HepG2 (cell line): Measurements from ENCODE around the gene UBE3D. TPM values are rescaled to one million over a fixed set of nuclear protein-coding genes. Genes with fewer than 3 reads are reported as not detected.

ENCODE experiments used
- BHLHE40 ChIP-seq: IDR thresholded peaks from 2 replicates; pipeline ENCODE4 v1.6.1; 2011; ENCODE audit warnings: low read length, improper control_type of control experiment
- KLF16 ChIP-seq, 2 experiments: sonication (generic) in 1 of 2; formaldehyde crosslinking in 1 of 2; IDR thresholded peaks; 2 replicates each; pipeline versions ENCODE4 v1.6.1 to v1.8.0; 2016 to 2023; ENCODE audit warnings: missing genetic modification reagents in 2 of 2, missing compliant biosample characterization in 1 of 2
- MED8 ChIP-seq: sonication (generic); formaldehyde crosslinking; IDR thresholded peaks from 2 replicates; pipeline ENCODE4 v1.8.1; 2023; ENCODE audit warnings: mild to moderate bottlenecking, missing genetic modification reagents; ENCODE audit not compliant: insufficient replicate concordance
- PATZ1 ChIP-seq: sonication (generic); formaldehyde crosslinking; IDR thresholded peaks from 2 replicates; pipeline ENCODE4 v1.4.0; 2020; ENCODE audit warnings: missing genetic modification reagents
- RORA ChIP-seq: sonication (generic); formaldehyde crosslinking; IDR thresholded peaks from 2 replicates; pipeline ENCODE4 v1.5.0; 2020; ENCODE audit warnings: mild to moderate bottlenecking, missing genetic modification reagents, moderate library complexity
- RXRA ChIP-seq: sonication (generic); formaldehyde crosslinking; IDR thresholded peaks from 2 replicates; pipeline ENCODE4 v1.5.1; 2020; ENCODE audit warnings: missing genetic modification reagents
- SOX5 ChIP-seq: IDR thresholded peaks from 2 replicates; pipeline ENCODE4 v1.6.1; 2016; ENCODE audit warnings: borderline replicate concordance
- SP5 ChIP-seq: IDR thresholded peaks from 2 replicates; pipeline ENCODE4 v1.6.1; 2016; ENCODE audit warnings: low read depth, borderline replicate concordance
- SRSF9 ChIP-seq: fragments of 200-400 bp; formaldehyde crosslinking; IDR thresholded peaks from 2 replicates; pipeline ENCODE4 v1.6.1; 2018; ENCODE audit warnings: borderline replicate concordance, mild to moderate bottlenecking, low read depth, low read length; ENCODE audit not compliant: insufficient read depth, poor library complexity, severe bottlenecking
- ZBTB21 ChIP-seq: sonication (generic); formaldehyde crosslinking; IDR thresholded peaks from 2 replicates; pipeline ENCODE4 v1.4.0; 2020; ENCODE audit warnings: missing genetic modification reagents
- ZNF17 ChIP-seq: sonication (generic); formaldehyde crosslinking; IDR thresholded peaks from 2 replicates; pipeline ENCODE4 v1.5.0; 2020; ENCODE audit warnings: mild to moderate bottlenecking, missing genetic modification reagents
- ZNF3 ChIP-seq: IDR thresholded peaks from 2 replicates; pipeline ENCODE4 v1.7.0; 2017; ENCODE audit warnings: inconsistent platforms
- ZNF367 ChIP-seq: sonication (generic); formaldehyde crosslinking; IDR thresholded peaks from 2 replicates; pipeline ENCODE4 v1.4.0; 2020; ENCODE audit warnings: missing genetic modification reagents, borderline replicate concordance
- ZNF430 ChIP-seq: sonication (generic); formaldehyde crosslinking; IDR thresholded peaks from 2 replicates; pipeline ENCODE4 v1.9.0; 2021; ENCODE audit warnings: mild to moderate bottlenecking, missing genetic modification reagents
- ZNF883 ChIP-seq: sonication (generic); formaldehyde crosslinking; IDR thresholded peaks from 2 replicates; pipeline ENCODE4 v1.5.1; 2020; ENCODE audit warnings: mild to moderate bottlenecking, missing genetic modification reagents; ENCODE audit errors: not compliant biosample characterization
- polyA plus RNA-seq, 8 experiments: library from polyadenylated mRNA; depleted of rRNA in 3 of 8; stranded (reverse) in 7 of 8; unstranded in 1 of 8; fragments of >200 nt; fragmentation: Illumina TruSeq in 4 of 8; extraction: Trizol in 4 of 8; gene quantifications; 2 replicates each; pipeline versions ENCODE4 v1.2.1 to v1.2.3, GENCODE V29; 2011 to 2016; ENCODE audit warnings: low read depth in 4 of 8, missing spikeins in 1 of 8, mixed read lengths in 1 of 8; ENCODE audit not compliant: insufficient read depth in 1 of 8
- total RNA-seq, 5 experiments: library from RNA; depleted of rRNA; stranded (reverse); fragments of >200 nt; fragmentation: Illumina TruSeq; extraction: Trizol; gene quantifications; 2 replicates each; pipeline ENCODE4 v1.2.3, GENCODE V29; 2016; ENCODE audit warnings: low read depth in 1 of 5
- TF ChIP-seq, protein P1 (sequence below): sonication (generic); formaldehyde crosslinking; IDR thresholded peaks from 2 replicates; pipeline ENCODE4 v1.5.1; 2020; ENCODE audit warnings: mild to moderate bottlenecking, missing genetic modification reagents
- TF ChIP-seq, protein P2 (sequence below): IDR thresholded peaks from 2 replicates; pipeline ENCODE4 v1.6.1; 2016; ENCODE audit warnings: mild to moderate bottlenecking, missing biosample characterization, missing genetic modification reagents
- TF ChIP-seq, protein P3 (sequence below): sonication (generic); formaldehyde crosslinking; IDR thresholded peaks from 2 replicates; pipeline ENCODE4; 2020; ENCODE audit warnings: missing genetic modification reagents, mild to moderate bottlenecking, borderline replicate concordance
- TF ChIP-seq, protein P4 (sequence below): fragments of 450-650 bp; IDR thresholded peaks from 2 replicates; pipeline ENCODE4 v1.6.1; 2016

The UBE3D gene
- total and polyA plus RNA-seq, 2 of the 13 experiments (the other 11 are each of a cell fraction or from before 2014, with no cell fraction given): 5.1 to 11.4 TPM

- TF ChIP-seq SRSF9 (no peak), ZNF883 (peak; percentile 93), SOX5 (peak; percentile 37; the same call in 1 of the 2 replicates), BHLHE40 (peak; percentile 73), SP5 (CRISPR knock-in tag) (0 out of 2 replicates have a peak, but pooled peaks have one; percentile 41), ZNF17 (no peak), ZNF3 (CRISPR knock-in tag) (no peak), RXRA (CRISPR knock-in tag) (peak; percentile 88), RORA (CRISPR knock-in tag) (0 out of 2 replicates have a peak, but pooled peaks have one; percentile 69), ZNF367 (CRISPR knock-in tag) (no peak), PATZ1 (CRISPR knock-in tag) (peak; percentile 31; the same call in 1 of the 2 replicates), ZBTB21 (no peak), KLF16 (CRISPR knock-in tag; IDR thresholded peaks at IDR 0.05) (peak in 1 of 2 experiments; percentile 90; a peak in 2 of 4 replicates), ZNF430 (peak; percentile 98), MED8 (CRISPR knock-in tag) (peak; percentile 75)
- TF ChIP-seq, protein P1, sequence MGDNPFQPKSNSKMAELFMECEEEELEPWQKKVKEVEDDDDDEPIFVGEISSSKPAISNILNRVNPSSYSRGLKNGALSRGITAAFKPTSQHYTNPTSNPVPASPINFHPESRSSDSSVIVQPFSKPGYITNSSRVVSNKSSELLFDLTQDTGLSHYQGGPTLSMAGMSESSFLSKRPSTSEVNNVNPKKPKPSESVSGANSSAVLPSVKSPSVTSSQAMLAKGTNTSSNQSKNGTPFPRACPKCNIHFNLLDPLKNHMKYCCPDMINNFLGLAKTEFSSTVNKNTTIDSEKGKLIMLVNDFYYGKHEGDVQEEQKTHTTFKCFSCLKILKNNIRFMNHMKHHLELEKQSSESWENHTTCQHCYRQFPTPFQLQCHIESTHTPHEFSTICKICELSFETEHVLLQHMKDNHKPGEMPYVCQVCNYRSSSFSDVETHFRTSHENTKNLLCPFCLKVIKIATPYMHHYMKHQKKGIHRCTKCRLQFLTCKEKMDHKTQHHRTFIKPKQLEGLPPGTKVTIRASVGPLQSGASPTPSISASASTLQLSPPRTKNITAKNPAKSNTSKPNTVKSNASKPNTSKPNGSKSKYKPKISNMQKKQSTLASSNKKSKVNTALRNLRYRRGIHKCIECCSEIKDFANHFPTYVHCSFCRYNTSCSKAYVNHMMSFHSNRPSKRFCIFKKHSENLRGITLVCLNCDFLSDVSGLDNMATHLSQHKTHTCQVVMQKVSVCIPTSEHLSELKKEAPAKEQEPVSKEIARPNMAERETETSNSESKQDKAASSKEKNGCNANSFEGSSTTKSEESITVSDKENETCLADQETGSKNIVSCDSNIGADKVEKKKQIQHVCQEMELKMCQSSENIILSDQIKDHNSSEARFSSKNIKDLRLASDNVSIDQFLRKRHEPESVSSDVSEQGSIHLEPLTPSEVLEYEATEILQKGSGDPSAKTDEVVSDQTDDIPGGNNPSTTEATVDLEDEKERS (CRISPR knock-in tag): peak; percentile 67; the same call in 1 of the 2 replicates
- TF ChIP-seq, protein P2, sequence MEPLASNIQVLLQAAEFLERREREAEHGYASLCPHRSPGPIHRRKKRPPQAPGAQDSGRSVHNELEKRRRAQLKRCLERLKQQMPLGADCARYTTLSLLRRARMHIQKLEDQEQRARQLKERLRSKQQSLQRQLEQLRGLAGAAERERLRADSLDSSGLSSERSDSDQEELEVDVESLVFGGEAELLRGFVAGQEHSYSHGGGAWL (CRISPR knock-in tag): peak; percentile 84; the same call in 1 of the 2 replicates
- TF ChIP-seq, protein P3, sequence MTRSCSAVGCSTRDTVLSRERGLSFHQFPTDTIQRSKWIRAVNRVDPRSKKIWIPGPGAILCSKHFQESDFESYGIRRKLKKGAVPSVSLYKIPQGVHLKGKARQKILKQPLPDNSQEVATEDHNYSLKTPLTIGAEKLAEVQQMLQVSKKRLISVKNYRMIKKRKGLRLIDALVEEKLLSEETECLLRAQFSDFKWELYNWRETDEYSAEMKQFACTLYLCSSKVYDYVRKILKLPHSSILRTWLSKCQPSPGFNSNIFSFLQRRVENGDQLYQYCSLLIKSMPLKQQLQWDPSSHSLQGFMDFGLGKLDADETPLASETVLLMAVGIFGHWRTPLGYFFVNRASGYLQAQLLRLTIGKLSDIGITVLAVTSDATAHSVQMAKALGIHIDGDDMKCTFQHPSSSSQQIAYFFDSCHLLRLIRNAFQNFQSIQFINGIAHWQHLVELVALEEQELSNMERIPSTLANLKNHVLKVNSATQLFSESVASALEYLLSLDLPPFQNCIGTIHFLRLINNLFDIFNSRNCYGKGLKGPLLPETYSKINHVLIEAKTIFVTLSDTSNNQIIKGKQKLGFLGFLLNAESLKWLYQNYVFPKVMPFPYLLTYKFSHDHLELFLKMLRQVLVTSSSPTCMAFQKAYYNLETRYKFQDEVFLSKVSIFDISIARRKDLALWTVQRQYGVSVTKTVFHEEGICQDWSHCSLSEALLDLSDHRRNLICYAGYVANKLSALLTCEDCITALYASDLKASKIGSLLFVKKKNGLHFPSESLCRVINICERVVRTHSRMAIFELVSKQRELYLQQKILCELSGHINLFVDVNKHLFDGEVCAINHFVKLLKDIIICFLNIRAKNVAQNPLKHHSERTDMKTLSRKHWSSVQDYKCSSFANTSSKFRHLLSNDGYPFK (CRISPR knock-in tag): peak; percentile 80; the same call in 1 of the 2 replicates
- TF ChIP-seq, protein P4, sequence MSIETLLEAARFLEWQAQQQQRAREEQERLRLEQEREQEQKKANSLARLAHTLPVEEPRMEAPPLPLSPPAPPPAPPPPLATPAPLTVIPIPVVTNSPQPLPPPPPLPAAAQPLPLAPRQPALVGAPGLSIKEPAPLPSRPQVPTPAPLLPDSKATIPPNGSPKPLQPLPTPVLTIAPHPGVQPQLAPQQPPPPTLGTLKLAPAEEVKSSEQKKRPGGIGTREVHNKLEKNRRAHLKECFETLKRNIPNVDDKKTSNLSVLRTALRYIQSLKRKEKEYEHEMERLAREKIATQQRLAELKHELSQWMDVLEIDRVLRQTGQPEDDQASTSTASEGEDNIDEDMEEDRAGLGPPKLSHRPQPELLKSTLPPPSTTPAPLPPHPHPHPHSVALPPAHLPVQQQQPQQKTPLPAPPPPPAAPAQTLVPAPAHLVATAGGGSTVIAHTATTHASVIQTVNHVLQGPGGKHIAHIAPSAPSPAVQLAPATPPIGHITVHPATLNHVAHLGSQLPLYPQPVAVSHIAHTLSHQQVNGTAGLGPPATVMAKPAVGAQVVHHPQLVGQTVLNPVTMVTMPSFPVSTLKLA: peak; percentile 89
Observed at GRCh38 chr6:83065511-83066192, at the start of gene UBE3D (continued).
